HG03095 (cell line): ENCODE results near the gene KNTC1.
"Not testable (repeated sequence)": the region's sequence is repeated elsewhere in the genome, so short reads cannot be mapped to it uniquely, and the experiment has no call there.

Experiments used
- ATAC-seq: cut with Tn5 transposase; IDR thresholded peaks from one replicate; pipeline ENCODE4 v1.9.1; 2021; ENCODE audit warnings: moderate library complexity; ENCODE audit not compliant: unreplicated experiment

Gene KNTC1

GRCh38 chr12:122526683-122527477 is at the start of gene KNTC1, which contains the start of gene RSRC2:
TSS of gene KNTC1 (plus strand) at chr12:122527249. CDS start at chr12:122530064, 2,815 bp downstream.
TSS of gene RSRC2 (minus strand) at chr12:122526936. CDS start at chr12:122526853, 83 bp downstream.
- peak; percentile 90 for ATAC-seq

GRCh38 chr12:122480753-122481152 is 46.3 kb upstream of the KNTC1 start:
- no peak for ATAC-seq

GRCh38 chr12:122481861-122482260 is 45.2 kb upstream of the KNTC1 start:
- no peak for ATAC-seq

GRCh38 chr12:122483969-122484368 is 43.1 kb upstream of the KNTC1 start:
- ATAC-seq, result no peak

- ATAC-seq, result not testable (repeated sequence)
Observed at GRCh38 chr12:122484385-122484784, 42.7 kb upstream of the KNTC1 start.

GRCh38 chr12:122486360-122486759 is 40.7 kb upstream of the KNTC1 start:
- not testable (repeated sequence) for ATAC-seq

GRCh38 chr12:122486805-122487426 is 40.1 kb upstream of the KNTC1 start:
- ATAC-seq, result no peak

GRCh38 chr12:122487807-122488206 is 39.2 kb upstream of the KNTC1 start:
- ATAC-seq, result not testable (repeated sequence)

GRCh38 chr12:122489038-122489437 is 38.0 kb upstream of the KNTC1 start:
- ATAC-seq, result no peak

- no peak for ATAC-seq
Observed at GRCh38 chr12:122491991-122492390, 35.1 kb upstream of the KNTC1 start.

- ATAC-seq, result not testable (repeated sequence)
Observed at GRCh38 chr12:122493222-122493621, 33.8 kb upstream of the KNTC1 start.

GRCh38 chr12:122495258-122495657 is 31.8 kb upstream of the KNTC1 start:
- no peak for ATAC-seq

- peak; percentile 10 for ATAC-seq
Observed at GRCh38 chr12:122499991-122500684, 26.9 kb upstream of the KNTC1 start.

GRCh38 chr12:122500685-122501488 is 26.2 kb upstream of the KNTC1 start, which contains the start of gene ZCCHC8:
TSS of gene ZCCHC8 (minus strand) at chr12:122500932. CDS start at chr12:122500840, 92 bp downstream.
- ATAC-seq, result peak; percentile 91

- no peak for ATAC-seq
Observed at GRCh38 chr12:122501489-122501989, 25.5 kb upstream of the KNTC1 start.

GRCh38 chr12:122503147-122503751 is 23.8 kb upstream of the KNTC1 start:
- no peak for ATAC-seq

GRCh38 chr12:122503783-122504590 is 23.1 kb upstream of the KNTC1 start:
- no peak for ATAC-seq

- no peak for ATAC-seq
Observed at GRCh38 chr12:122505419-122506051, 21.5 kb upstream of the KNTC1 start.
